Tibial artery (tissue), 4 donors: ENCODE measurements around the gene ACCSL.
A peak's percentile ranks its signal among the peaks of the same experiment; 100 is the strongest.

Experiments used
- DNase-seq, 2 donors: peaks; one replicate each; pipeline ENCODE4 v3.0.0-alpha.2; 2019
- H3K27ac ChIP-seq, 2 donors: fragments of 200-600 bp; sonication (generic) in 1 of 2; 1 replicate in 1 of 2; 2 replicates in 1 of 2; pipeline ENCODE4 v1.5.1; 2018 to 2019; ENCODE audit warnings: mild to moderate bottlenecking in 1 of 2
- H3K27me3 ChIP-seq, 2 donors: fragments of 200-600 bp; sonication (generic) in 1 of 2; one replicate each; pipeline versions ENCODE4 v1.5.1 to v1.6.0; 2016 to 2019
- H3K36me3 ChIP-seq, 3 donors: fragments of 200-600 bp; sonication (generic) in 2 of 3; one replicate each; pipeline ENCODE4 v1.5.1; 2016 to 2019; ENCODE audit warnings: mild to moderate bottlenecking in 2 of 3
- H3K4me1 ChIP-seq, 4 donors: fragments of 200-600 bp; sonication (generic) in 2 of 4; 1 replicate in 3 of 4; 2 replicates in 1 of 4; pipeline ENCODE4 v1.5.1; 2016 to 2019
- H3K4me3 ChIP-seq, 2 donors: fragments of 200-600 bp; sonication (generic) in 1 of 2; 1 replicate in 1 of 2; 2 replicates in 1 of 2; pipeline ENCODE4 v1.5.1; 2018 to 2019; ENCODE audit warnings: mild to moderate bottlenecking in 2 of 2
- H3K9me3 ChIP-seq, 3 donors: fragments of 200-600 bp; sonication (generic) in 1 of 3; one replicate each; pipeline ENCODE4 v1.5.1; 2016 to 2019
- intact Hi-C: fragments of 100-400 bp; cut with DNase I; formaldehyde crosslinking; loops from one replicate; pipeline ENCODE4 v1.15.0; 2023; ENCODE audit warnings: low total_unique reads
- TF ChIP-seq, protein P1 (sequence below), 2 experiments: fragments of 200-600 bp in 1 of 2; fragments of 450-650 bp in 1 of 2; IDR thresholded peaks; one replicate each; pipeline ENCODE4 v1.5.1; 2017 to 2019; ENCODE audit warnings: antibody characterized with exemption in 2 of 2, mild to moderate bottlenecking in 1 of 2, moderate library complexity in 1 of 2

The ACCSL gene

GRCh38 chr11:44004452-44005062, 43.2 kb upstream of the ACCSL start:
- H3K36me3 ChIP-seq: no peaks in the 10 kb centered on the region
- no peaks in the 10 kb centered on the region for H3K9me3 ChIP-seq
- DNase-seq: peak; percentile 16 to 46
- H3K27ac ChIP-seq: peak overlapping the region; percentile 78 to 80
- TF ChIP-seq, protein P1, sequence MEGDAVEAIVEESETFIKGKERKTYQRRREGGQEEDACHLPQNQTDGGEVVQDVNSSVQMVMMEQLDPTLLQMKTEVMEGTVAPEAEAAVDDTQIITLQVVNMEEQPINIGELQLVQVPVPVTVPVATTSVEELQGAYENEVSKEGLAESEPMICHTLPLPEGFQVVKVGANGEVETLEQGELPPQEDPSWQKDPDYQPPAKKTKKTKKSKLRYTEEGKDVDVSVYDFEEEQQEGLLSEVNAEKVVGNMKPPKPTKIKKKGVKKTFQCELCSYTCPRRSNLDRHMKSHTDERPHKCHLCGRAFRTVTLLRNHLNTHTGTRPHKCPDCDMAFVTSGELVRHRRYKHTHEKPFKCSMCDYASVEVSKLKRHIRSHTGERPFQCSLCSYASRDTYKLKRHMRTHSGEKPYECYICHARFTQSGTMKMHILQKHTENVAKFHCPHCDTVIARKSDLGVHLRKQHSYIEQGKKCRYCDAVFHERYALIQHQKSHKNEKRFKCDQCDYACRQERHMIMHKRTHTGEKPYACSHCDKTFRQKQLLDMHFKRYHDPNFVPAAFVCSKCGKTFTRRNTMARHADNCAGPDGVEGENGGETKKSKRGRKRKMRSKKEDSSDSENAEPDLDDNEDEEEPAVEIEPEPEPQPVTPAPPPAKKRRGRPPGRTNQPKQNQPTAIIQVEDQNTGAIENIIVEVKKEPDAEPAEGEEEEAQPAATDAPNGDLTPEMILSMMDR (IDR thresholded peaks at IDR 0.05): no peak
- intact Hi-C loops: loop anchor here (1.0 kb wide), 1 partner anchor 49 kb away; no protein-coding TSS in a partner anchor
- no peak overlapping the region for H3K4me3 ChIP-seq
- peaks cover 0 to 86% (median 38%) of the 10 kb centered on the region in 4 donors for H3K4me1 ChIP-seq
- H3K27me3 ChIP-seq: no peaks in the 10 kb centered on the region

DNA sequence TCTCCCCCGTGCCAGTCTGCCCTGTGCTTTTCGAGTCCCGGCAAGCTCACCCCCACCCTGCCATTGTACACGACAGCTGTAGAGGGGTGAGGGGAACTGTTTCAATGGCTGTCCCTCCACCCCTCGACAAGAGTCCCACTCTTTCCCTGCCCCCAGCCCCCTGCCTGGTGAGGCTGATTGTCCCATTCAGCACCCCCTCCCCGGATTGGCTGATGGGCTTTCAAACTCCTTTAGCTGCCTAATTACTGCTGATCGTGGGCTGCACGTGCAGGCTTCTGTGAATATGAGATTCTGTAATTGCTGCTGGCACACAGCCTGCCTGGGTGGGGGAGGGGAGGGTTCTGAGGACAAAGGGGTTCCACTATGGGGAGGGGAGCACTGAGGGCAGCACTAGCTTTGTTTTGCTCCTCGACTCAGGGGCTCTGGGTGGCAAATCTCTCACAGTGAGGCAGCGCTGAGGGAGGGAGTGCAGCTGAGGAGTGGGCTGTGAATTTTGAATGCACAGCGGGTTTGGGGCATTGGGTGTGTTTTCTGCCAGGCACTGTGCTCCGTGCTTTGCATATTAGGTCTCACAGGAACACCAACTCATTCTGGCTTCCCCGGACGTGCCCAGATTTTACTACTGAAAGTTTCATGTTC, 42.6 kb upstream of the ACCSL start:
- Histone ChIP-seq H3K4me3 (no peak overlapping the region), H3K27me3 (no peaks in the 10 kb centered on the region), H3K27ac (peak overlapping the region; percentile 78 to 80), H3K4me1 (peaks cover 0 to 92% (median 41%) of the 10 kb centered on the region in 4 donors), H3K36me3 (no peaks in the 10 kb centered on the region), H3K9me3 (no peaks in the 10 kb centered on the region)
- intact Hi-C loops: loop anchor here (1.0 kb wide), 1 partner anchor 50 kb away; no protein-coding TSS in a partner anchor
- peak; percentile 19 to 62 for DNase-seq
- TF ChIP-seq, protein P1 (IDR thresholded peaks at IDR 0.05): no peak

DNA sequence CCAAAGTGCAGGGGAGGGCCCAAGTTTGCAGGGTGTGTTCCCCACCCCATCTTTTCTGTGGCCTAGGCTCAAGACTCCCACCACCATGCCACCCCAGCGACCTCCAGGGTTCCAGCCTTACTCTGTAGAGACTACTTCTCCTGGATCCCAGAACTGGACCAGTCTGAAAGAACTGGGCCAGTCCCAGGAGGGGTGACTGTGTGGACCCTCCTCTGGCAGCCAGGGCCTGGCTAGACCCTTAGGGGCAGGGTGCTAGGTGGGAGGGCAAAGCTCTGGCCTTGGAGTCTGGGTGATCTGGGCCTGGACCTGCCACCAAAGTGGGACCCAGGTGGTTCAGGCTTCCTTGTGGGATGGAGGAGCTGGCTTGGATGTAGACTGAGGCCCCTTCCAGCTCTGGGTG, 41.8 kb upstream of the ACCSL start:
- intact Hi-C loops: loop anchor here (1.0 kb wide), 1 partner anchor 51 kb away; no protein-coding TSS in a partner anchor
- no peak overlapping the region for H3K4me3 ChIP-seq
- peak in 1 of 2 donors; percentile 61 for DNase-seq
- peak overlapping the region; percentile 78 to 80 for H3K27ac ChIP-seq
- TF ChIP-seq, protein P1 (IDR thresholded peaks at IDR 0.05): no peak
- H3K36me3 ChIP-seq: no peaks in the 10 kb centered on the region
- H3K9me3 ChIP-seq: no peaks in the 10 kb centered on the region
- peaks cover 0 to 100% (median 46%) of the 10 kb centered on the region in 4 donors for H3K4me1 ChIP-seq
- no peaks in the 10 kb centered on the region for H3K27me3 ChIP-seq

- peak overlapping the region; percentile 78 to 80 for H3K27ac ChIP-seq
- no peak overlapping the region for H3K4me3 ChIP-seq
- TF ChIP-seq, protein P1 (IDR thresholded peaks at IDR 0.05): no peak
- no peaks in the 10 kb centered on the region for H3K36me3 ChIP-seq
- no peaks in the 10 kb centered on the region for H3K27me3 ChIP-seq
- peaks cover 0 to 100% (median 52%) of the 10 kb centered on the region in 4 donors for H3K4me1 ChIP-seq
- no peaks in the 10 kb centered on the region for H3K9me3 ChIP-seq
- peak; percentile 47 to 92 for DNase-seq
- intact Hi-C loops: no loop called here
Measured at GRCh38 chr11:44006917-44007361, 40.8 kb upstream of the ACCSL start.

DNA sequence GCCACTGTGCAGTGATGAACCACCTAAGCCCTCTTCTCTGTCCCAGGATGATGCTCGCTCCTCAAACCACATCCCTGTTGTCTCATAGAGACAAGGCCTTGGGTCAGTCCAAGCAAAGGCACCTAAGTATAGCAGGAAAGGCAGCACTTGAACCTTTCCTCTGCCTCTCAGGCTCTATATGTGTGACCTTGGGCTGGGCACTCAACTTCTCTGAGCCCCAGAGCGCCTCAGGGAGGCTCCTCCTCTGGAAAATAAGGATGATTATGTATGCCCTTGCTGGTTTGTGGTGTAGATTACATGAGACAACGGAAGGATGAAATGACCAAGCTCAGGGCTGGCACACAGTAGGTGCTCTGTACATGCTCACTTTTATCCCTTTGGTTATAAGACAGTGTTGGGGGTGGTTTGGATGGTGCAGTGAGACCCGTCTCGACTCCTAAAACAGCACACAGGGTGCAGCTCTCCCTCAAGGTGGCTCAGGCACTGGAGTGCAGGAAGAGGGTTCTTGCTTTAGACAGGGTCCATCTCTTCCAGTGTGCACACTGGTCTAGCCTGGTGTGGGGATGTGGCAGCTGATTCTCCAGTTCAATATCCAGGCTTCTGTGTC, 40.2 kb upstream of the ACCSL start:
- TF ChIP-seq, protein P1 (IDR thresholded peaks at IDR 0.05): no peak
- peak overlapping the region; percentile 78 to 80 for H3K27ac ChIP-seq
- H3K9me3 ChIP-seq: no peaks in the 10 kb centered on the region
- DNase-seq: peak; percentile 14 to 43
- H3K4me1 ChIP-seq: peaks cover 0 to 100% (median 46%) of the 10 kb centered on the region in 4 donors
- H3K4me3 ChIP-seq: no peak overlapping the region
- intact Hi-C loops: no loop called here
- no peaks in the 10 kb centered on the region for H3K36me3 ChIP-seq
- no peaks in the 10 kb centered on the region for H3K27me3 ChIP-seq
